ENCODE results near the gene KCNK7. TPM values are rescaled to one million over a fixed set of nuclear protein-coding genes. Genes with fewer than 3 reads are reported as not detected.

KCNK7 gene
- total RNA-seq, 3 donors from 2014 or later (not counting 1 experiment from before 2014, with no cell fraction given), result 6.3 to 11.2 (median 7.1) TPM

- peaks cover 44% of the 10 kb centered on the region for H3K36me3 ChIP-seq (ENCODE audit: control insufficient read depth, insufficient read depth, low read length)
- peak overlapping the region; percentile 94 for H3K4me3 Mint-ChIP-seq
Observed at GRCh38 chr11:65616575-65617001, 21.0 kb upstream of the KCNK7 start.

GRCh38 chr11:65615950-65616574, 20.5 kb upstream of the KCNK7 start:
- no peak for TF ChIP-seq CTCF (IDR thresholded peaks at IDR 0.05)
- peak overlapping the region; percentile 97 for H3K27ac ChIP-seq (ENCODE audit: low read length)
- peaks cover 39% of the 10 kb centered on the region for H3K36me3 ChIP-seq (ENCODE audit: control insufficient read depth, insufficient read depth, low read length)
- peak in 1 of 2 donors; percentile 33 for DNase-seq
- Mint-ChIP-seq H3K27ac (peak overlapping the region; percentile 96 to 97), H3K4me3 (peak overlapping the region; percentile 98), H3K4me1 (peaks cover 26 to 46% of the 10 kb centered on the region in 2 donors), H3K9me3 (no peaks in the 10 kb centered on the region), H3K36me3 (no peaks in the 10 kb centered on the region), H3K27me3 (ENCODE audit: low read depth in 2 of 2) (no peaks in the 10 kb centered on the region)
- no peaks in the 10 kb centered on the region for H3K9me3 ChIP-seq (ENCODE audit: control insufficient read depth, insufficient read depth, low read length)
- peak overlapping the region; percentile 86 for H3K4me3 ChIP-seq (ENCODE audit: low read length)
- intact Hi-C loops (cut with micrococcal nuclease), result loop anchor here (1.0 to 5.0 kb wide), 6 partner anchors 36 to 242 kb away; partner anchors contain the start of genes CFL1 and ZNRD2
- WGBS (ENCODE audit: insufficient coverage), result under 1% methylated on average over 50 of the region's 50 CpGs
- H3K27me3 ChIP-seq (ENCODE audit: control insufficient read depth, insufficient read depth, low read length), result no peaks in the 10 kb centered on the region
- ATAC-seq, result no peak
- peaks cover 52% of the 10 kb centered on the region for H3K4me1 ChIP-seq (ENCODE audit: control insufficient read depth, insufficient read depth, low read length)

More at GRCh38 chr11:65616575-65617001, 21.0 kb upstream of the KCNK7 start:
- intact Hi-C loops (cut with micrococcal nuclease), result loop anchor here (5.0 kb wide), 1 partner anchor 36 kb away; no protein-coding TSS in a partner anchor
- Histone ChIP-seq H3K4me3 (ENCODE audit: low read length) (peak overlapping the region; percentile 49), H3K9me3 (ENCODE audit: control insufficient read depth, insufficient read depth, low read length) (no peaks in the 10 kb centered on the region), H3K4me1 (ENCODE audit: control insufficient read depth, insufficient read depth, low read length) (peaks cover 46% of the 10 kb centered on the region), H3K27me3 (ENCODE audit: control insufficient read depth, insufficient read depth, low read length) (no peaks in the 10 kb centered on the region), H3K27ac (ENCODE audit: low read length) (no peak overlapping the region)
- DNase-seq (peak in 1 of 2 donors; percentile 47), ATAC-seq (no peak)
- Mint-ChIP-seq H3K27ac (peak overlapping the region; percentile 90 to 97), H3K27me3 (ENCODE audit: low read depth in 2 of 2) (no peaks in the 10 kb centered on the region), H3K36me3 (no peaks in the 10 kb centered on the region), H3K9me3 (no peaks in the 10 kb centered on the region), H3K4me1 (peaks cover 26 to 41% of the 10 kb centered on the region in 2 donors)
- no peak for TF ChIP-seq CTCF (IDR thresholded peaks at IDR 0.05)
- 63% methylated on average over 9 of the region's 10 CpGs for WGBS (ENCODE audit: insufficient coverage)

- Histone ChIP-seq H3K4me1 (ENCODE audit: control insufficient read depth, insufficient read depth, low read length) (peaks cover 58% of the 10 kb centered on the region), H3K27me3 (ENCODE audit: control insufficient read depth, insufficient read depth, low read length) (no peaks in the 10 kb centered on the region), H3K9me3 (ENCODE audit: control insufficient read depth, insufficient read depth, low read length) (no peaks in the 10 kb centered on the region), H3K4me3 (ENCODE audit: low read length) (peak within 1 kb of the TSS; percentile 86), H3K27ac (ENCODE audit: low read length) (peak within 1 kb of the TSS; percentile 97), H3K36me3 (ENCODE audit: control insufficient read depth, insufficient read depth, low read length) (peaks cover 33% of the 10 kb centered on the region)
- peak; percentile 84 to 95 (median 85) for ATAC-seq
- intact Hi-C loops (cut with micrococcal nuclease), result loop anchor here (1.0 to 5.0 kb wide), 6 partner anchors 37 to 243 kb away; partner anchors contain the start of genes CFL1 and ZNRD2
- DNase-seq, result peak; percentile 99 to 100
- TF ChIP-seq CTCF (IDR thresholded peaks at IDR 0.05), result no peak
- H3K9me3 Mint-ChIP-seq, result no peaks in the 10 kb centered on the region
- H3K4me3 Mint-ChIP-seq, result peak within 1 kb of the TSS; percentile 98
- no peaks in the 10 kb centered on the region for H3K27me3 Mint-ChIP-seq (ENCODE audit: low read depth in 2 of 2)
- WGBS (ENCODE audit: insufficient coverage), result under 1% methylated on average over 55 of the region's 55 CpGs
- H3K4me1 Mint-ChIP-seq, result peaks cover 32 to 52% of the 10 kb centered on the region in 2 donors
- no peaks in the 10 kb centered on the region for H3K36me3 Mint-ChIP-seq
- H3K27ac Mint-ChIP-seq, result peak within 1 kb of the TSS; percentile 96 to 97
Observed at GRCh38 chr11:65615229-65615949, 19.8 kb upstream of the KCNK7 start, which contains the start of gene PCNX3. TSS of gene PCNX3 (plus strand) at chr11:65615776. CDS start at chr11:65616312, 536 bp downstream.
